Right lobe of liver (tissue), 4 donors: ENCODE measurements around the gene STX4.

Source experiments
- POLR2A ChIP-seq: fragments of 450-650 bp; IDR thresholded peaks from one replicate; pipeline ENCODE4 v1.6.1; 2017; ENCODE audit warnings: antibody characterized with exemption, mild to moderate bottlenecking
- TF ChIP-seq, protein P1 (sequence below), 4 donors: fragments of 200-600 bp in 3 of 4; fragments of 450-650 bp in 1 of 4; IDR thresholded peaks; one replicate each; pipeline versions ENCODE4 v1.5.1 to v1.8.0; 2016 to 2022; ENCODE audit warnings: antibody characterized with exemption in 4 of 4, mild to moderate bottlenecking in 2 of 4
- donor health status: DM: no; HTN: no; CAD: no.
- donor health status: DM: no; HTN: no; CAD: no.
- donor health status: DM: no; HTN: yes; CAD: no.

DNA sequence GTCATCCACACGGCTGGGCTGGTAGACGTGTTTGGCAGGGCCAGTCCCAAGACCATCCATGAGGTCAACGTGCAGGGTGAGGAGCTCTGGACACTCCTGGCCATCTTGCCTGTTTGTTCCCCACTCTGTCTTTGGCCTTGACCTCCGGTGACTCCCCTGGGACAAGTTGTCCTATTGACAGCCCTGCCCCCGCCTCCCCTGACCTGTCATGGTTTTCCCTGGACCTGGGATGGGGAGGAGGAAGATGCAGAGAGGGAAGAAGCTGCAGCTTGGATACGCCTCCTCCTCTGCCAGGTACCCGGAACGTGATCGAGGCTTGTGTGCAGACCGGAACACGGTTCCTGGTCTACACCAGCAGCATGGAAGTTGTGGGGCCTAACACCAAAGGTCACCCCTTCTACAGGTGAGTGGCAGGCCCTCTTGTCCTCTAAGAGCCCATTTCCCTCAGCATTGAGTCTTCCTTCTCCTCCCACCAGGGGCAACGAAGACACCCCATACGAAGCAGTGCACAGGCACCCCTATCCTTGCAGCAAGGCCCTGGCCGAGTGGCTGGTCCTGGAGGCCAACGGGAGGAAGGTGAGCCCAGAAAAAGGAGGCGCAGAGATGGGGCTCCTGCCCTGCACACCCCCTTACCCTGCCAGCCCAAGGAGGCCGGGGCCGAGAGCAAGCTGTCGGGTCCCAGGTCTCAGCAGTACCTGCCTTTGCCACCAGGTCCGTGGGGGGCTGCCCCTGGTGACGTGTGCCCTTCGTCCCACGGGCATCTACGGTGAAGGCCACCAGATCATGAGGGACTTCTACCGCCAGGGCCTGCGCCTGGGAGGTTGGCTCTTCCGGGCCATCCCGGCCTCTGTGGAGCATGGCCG lies 47.0 kb upstream of the STX4 start:
- TF ChIP-seq, protein P1, sequence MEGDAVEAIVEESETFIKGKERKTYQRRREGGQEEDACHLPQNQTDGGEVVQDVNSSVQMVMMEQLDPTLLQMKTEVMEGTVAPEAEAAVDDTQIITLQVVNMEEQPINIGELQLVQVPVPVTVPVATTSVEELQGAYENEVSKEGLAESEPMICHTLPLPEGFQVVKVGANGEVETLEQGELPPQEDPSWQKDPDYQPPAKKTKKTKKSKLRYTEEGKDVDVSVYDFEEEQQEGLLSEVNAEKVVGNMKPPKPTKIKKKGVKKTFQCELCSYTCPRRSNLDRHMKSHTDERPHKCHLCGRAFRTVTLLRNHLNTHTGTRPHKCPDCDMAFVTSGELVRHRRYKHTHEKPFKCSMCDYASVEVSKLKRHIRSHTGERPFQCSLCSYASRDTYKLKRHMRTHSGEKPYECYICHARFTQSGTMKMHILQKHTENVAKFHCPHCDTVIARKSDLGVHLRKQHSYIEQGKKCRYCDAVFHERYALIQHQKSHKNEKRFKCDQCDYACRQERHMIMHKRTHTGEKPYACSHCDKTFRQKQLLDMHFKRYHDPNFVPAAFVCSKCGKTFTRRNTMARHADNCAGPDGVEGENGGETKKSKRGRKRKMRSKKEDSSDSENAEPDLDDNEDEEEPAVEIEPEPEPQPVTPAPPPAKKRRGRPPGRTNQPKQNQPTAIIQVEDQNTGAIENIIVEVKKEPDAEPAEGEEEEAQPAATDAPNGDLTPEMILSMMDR (IDR thresholded peaks at IDR 0.05) = no peak
- no peak for TF ChIP-seq POLR2A
